Heart left ventricle (tissue), 13 donors: Measurements from ENCODE around the gene TTC27.

ENCODE experiments used
- CTCF ChIP-seq, 12 donors: fragments of 200-600 bp; sonication (generic) in 4 of 12; IDR thresholded peaks; one replicate each; pipeline versions ENCODE4 v1.5.0 to v1.8.0; 2018 to 2022; ENCODE audit warnings: antibody characterized with exemption in 12 of 12, mild to moderate bottlenecking in 5 of 12
- POLR2A ChIP-seq, 2 donors: fragments of 450-650 bp; IDR thresholded peaks; one replicate each; pipeline ENCODE4 v1.6.1; 2017; ENCODE audit warnings: antibody characterized with exemption in 2 of 2, mild to moderate bottlenecking in 2 of 2, moderate library complexity in 2 of 2
- donor health status: ischemic (EF 13 %, LVEDD 7.1; RV severe dilation, severe dysfunction).
- donor health status: DM: no; HTN: yes; CAD: no.
- donor health status: DM: no; HTN: no; CAD: no.
- donor health status: ischemic (EF 25% LVEDD 6.9; RV normal size, moderate dysfunction).
- donor health status: ischemic (EF 25% LVEDD 5.7; RV mildly dilated, moderate dysfunction).
- donor health status: ischemic (EF 35%, LVEDD 5.7; RV mildly dilated, moderate dysfunction).
- donor health status: nonischemic (EF 11% LVEDD 7.7; RV severe dilation, severe dysfunction).
- donor health status: DM: yes; HTN: yes; CAD: no.
- donor health status: PGD.
- donor health status: ischemic (EF 29% LVEDD 5.4; RV normal size, mild dysfunction).
- donor health status: nonischemic (EF 23%, LVEDD 6.1; RV moderate dilation, normal function).

GRCh38 chr2:32656069-32656468 is 28.2 kb downstream of the TTC27 start:
- TF ChIP-seq CTCF (IDR thresholded peaks at IDR 0.05) (no peak), POLR2A (IDR thresholded peaks at IDR 0.05) (no peak)
